Smooth muscle cell (in vitro differentiated cells): ENCODE results near the gene HJURP. TPM values are rescaled to one million over a fixed set of nuclear protein-coding genes. Genes with fewer than 3 reads are reported as not detected.

Experiments used
- DNase-seq: peaks from one replicate; lab custom pipeline; 2025; ENCODE audit not compliant: unreplicated experiment; lab: John Stamatoyannopoulos, UW
- H2AFZ ChIP-seq: fragments of 200-600 bp; sonication (generic); 2 replicates; pipeline ENCODE4 v1.6.0; 2016; ENCODE audit warnings: antibody characterized with exemption, low read depth, mild to moderate bottlenecking
- H3F3A ChIP-seq: fragments of 200-600 bp; sonication (generic); 2 replicates; pipeline ENCODE4 v1.6.0; 2017; ENCODE audit warnings: antibody characterized with exemption, low read depth
- H3K27ac ChIP-seq: fragments of 200-600 bp; sonication (generic); 2 replicates; pipeline ENCODE4 v1.5.1; 2016; ENCODE audit warnings: low read depth, mild to moderate bottlenecking
- H3K27me3 ChIP-seq: fragments of 200-600 bp; sonication (generic); 2 replicates; pipeline ENCODE4 v1.6.1; 2016; ENCODE audit warnings: low read depth, mild to moderate bottlenecking
- H3K36me3 ChIP-seq: fragments of 200-600 bp; sonication (generic); 2 replicates; pipeline ENCODE4 v1.5.1; 2016; ENCODE audit warnings: low read depth
- H3K4me1 ChIP-seq: fragments of 200-600 bp; sonication (generic); 2 replicates; pipeline ENCODE4 v1.5.1; 2016; ENCODE audit warnings: low read depth
- H3K4me2 ChIP-seq: fragments of 200-600 bp; sonication (generic); 2 replicates; pipeline ENCODE4 v1.6.0; 2016; ENCODE audit warnings: mild to moderate bottlenecking
- H3K4me3 ChIP-seq: fragments of 200-600 bp; sonication (generic); 2 replicates; pipeline ENCODE4 v1.5.1; 2016; ENCODE audit warnings: mild to moderate bottlenecking
- H3K79me2 ChIP-seq: fragments of 200-600 bp; sonication (generic); 2 replicates; pipeline ENCODE4 v1.6.0; 2016; ENCODE audit warnings: low read depth, mild to moderate bottlenecking
- H3K9ac ChIP-seq: fragments of 200-600 bp; sonication (generic); 2 replicates; pipeline ENCODE4 v1.6.0; 2016; ENCODE audit warnings: low read depth
- H3K9me3 ChIP-seq: fragments of 200-600 bp; sonication (generic); replicated peaks from 2 replicates; pipeline ENCODE4 v1.5.1; 2016; ENCODE audit warnings: low read depth
- H4K20me1 ChIP-seq: fragments of 200-600 bp; sonication (generic); 2 replicates; pipeline ENCODE4 v1.6.0; 2016; ENCODE audit warnings: low read depth
- CTCF ChIP-seq: fragments of 200-600 bp; sonication (generic); IDR thresholded peaks from 2 replicates; pipeline ENCODE4 v1.5.1; 2017; ENCODE audit warnings: borderline replicate concordance, mild to moderate bottlenecking, antibody characterized with exemption; ENCODE audit not compliant: insufficient read depth, poor library complexity, severe bottlenecking
- WGBS: methylation state at CpG from one replicate; pipeline ENCODE4 v1.1.7; 2016; ENCODE audit warnings: low lambda C conversion rate; 5-methylcytosine and 5-hydroxymethylcytosine counted together
- polyA plus RNA-seq: library from polyadenylated mRNA; unstranded; fragments of >200 nt; fragmentation: Nextera tagmentation; extraction: Ambion mirVana; gene quantifications from 2 replicates; pipeline ENCODE4 v1.2.1, GENCODE V29; 2016
- total RNA-seq: library from RNA; depleted of rRNA; stranded (reverse); fragments of >200 nt; gene quantifications from 2 replicates; pipeline ENCODE4 v1.2.3, GENCODE V29; 2014

The HJURP gene
- total and polyA plus RNA-seq, 2 experiments from 2014 or later, result 7.9 to 19.5 TPM

- H2AFZ ChIP-seq, result no peak overlapping the region
- no peak for TF ChIP-seq CTCF
- H3K36me3 ChIP-seq, result no peaks in the 10 kb centered on the region
- no peak overlapping the region for H3K4me3 ChIP-seq
- no peak overlapping the region for H3K4me2 ChIP-seq
- H3K27ac ChIP-seq, result no peak overlapping the region
- no peak overlapping the region for H3K9ac ChIP-seq
- no peaks in the 10 kb centered on the region for H3F3A ChIP-seq
- no peaks in the 10 kb centered on the region for H3K27me3 ChIP-seq
- no peak for DNase-seq
- WGBS, result 75% methylated on average over 4 of the region's 4 CpGs
- no peaks in the 10 kb centered on the region for H4K20me1 ChIP-seq
- no peaks in the 10 kb centered on the region for H3K9me3 ChIP-seq
- H3K79me2 ChIP-seq, result no peaks in the 10 kb centered on the region
- no peaks in the 10 kb centered on the region for H3K4me1 ChIP-seq
Observed at GRCh38 chr2:233811087-233811486, 43.2 kb downstream of the HJURP start.

DNA sequence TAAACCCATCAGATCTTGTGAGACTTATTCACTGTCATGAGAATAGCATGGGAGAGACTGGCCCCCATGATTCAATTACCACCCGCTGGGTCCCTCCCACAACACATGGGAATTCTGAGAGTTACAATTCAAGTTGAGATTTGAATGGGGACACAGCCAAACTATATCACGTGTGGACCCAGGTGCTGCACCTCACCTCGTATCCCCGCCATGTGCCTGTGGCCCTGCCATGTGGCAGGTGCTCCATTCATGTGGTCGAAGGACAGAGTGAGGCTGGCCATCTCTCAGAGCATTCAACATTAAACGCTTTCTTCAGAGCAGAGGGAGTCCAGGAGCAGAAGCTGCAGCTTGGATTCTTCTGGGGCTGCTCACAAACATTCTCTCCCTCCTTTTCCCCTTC is 44.0 kb downstream of the HJURP start:
- WGBS, result 92% methylated on average over 6 of the region's 6 CpGs
- Histone ChIP-seq H3K27ac (no peak overlapping the region), H3K4me1 (no peaks in the 10 kb centered on the region), H3K9me3 (no peaks in the 10 kb centered on the region), H3K36me3 (no peaks in the 10 kb centered on the region), H4K20me1 (no peaks in the 10 kb centered on the region), H3K27me3 (no peaks in the 10 kb centered on the region), H3K9ac (no peak overlapping the region), H2AFZ (no peak overlapping the region), H3F3A (no peaks in the 10 kb centered on the region), H3K4me3 (no peak overlapping the region), H3K4me2 (no peak overlapping the region), H3K79me2 (no peaks in the 10 kb centered on the region)
- DNase-seq, result no peak
- TF ChIP-seq CTCF, result no peak

DNA sequence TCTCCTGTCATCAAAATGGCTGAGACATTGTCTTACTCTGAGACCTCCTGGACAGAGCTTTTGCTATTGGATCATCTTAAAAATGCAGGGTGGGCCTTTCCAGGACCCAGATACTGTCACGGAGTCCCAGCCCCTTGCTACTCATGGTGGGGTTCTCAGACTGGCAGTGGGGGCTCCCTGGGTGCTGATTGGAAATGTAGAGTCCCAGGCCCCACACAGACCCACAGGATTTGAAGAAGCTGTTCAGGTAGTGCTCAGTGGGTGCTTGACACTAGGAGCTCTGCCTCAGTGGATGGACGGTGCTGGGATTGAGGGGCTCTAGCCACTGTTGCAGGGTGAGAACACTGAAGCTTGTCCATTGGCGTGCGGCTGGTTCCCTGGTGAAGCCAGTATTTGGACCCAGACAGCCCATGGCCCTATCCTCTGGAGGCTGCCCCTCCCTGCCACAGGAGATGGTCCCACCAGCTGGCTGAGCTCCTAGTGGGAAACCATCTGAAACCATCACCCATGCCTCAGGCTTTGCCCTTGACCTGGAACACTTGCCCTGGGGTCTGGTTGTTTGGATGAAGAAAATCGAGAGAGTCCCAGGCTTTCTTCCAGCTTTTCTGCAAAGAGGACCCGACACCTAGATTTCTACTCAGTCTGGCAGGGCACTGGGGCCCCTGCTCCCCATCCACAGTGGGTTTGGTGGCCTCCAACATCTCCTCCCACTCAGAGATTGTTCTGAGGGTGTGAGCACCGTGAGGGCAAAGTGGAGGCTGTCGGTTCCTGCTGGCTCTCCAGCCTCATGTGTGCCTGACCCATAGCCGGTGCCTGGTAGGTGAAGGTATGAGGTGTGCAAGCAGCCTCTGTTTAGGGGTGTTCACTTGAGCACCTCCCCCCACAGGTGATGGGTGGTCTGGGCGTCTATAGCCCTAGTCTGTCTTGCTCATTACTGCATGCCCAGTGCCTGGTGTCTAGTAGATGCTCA is 46.1 kb downstream of the HJURP start:
- DNase-seq, result no peak
- Histone ChIP-seq H2AFZ (no peak overlapping the region), H3K4me3 (no peak overlapping the region), H3K4me2 (no peak overlapping the region), H3K9ac (no peak overlapping the region), H3K9me3 (no peaks in the 10 kb centered on the region), H4K20me1 (no peaks in the 10 kb centered on the region), H3K79me2 (no peaks in the 10 kb centered on the region), H3K4me1 (no peaks in the 10 kb centered on the region), H3K36me3 (no peaks in the 10 kb centered on the region), H3F3A (no peaks in the 10 kb centered on the region), H3K27ac (no peak overlapping the region), H3K27me3 (no peaks in the 10 kb centered on the region)
- WGBS, result 82% methylated on average over 10 of the region's 10 CpGs
- TF ChIP-seq CTCF, result no peak
